Diencephalon (tissue), 1 donor: ENCODE measurements around the gene TMA7. TPM values are rescaled to one million over a fixed set of nuclear protein-coding genes. Genes with fewer than 3 reads are reported as not detected.

Experiments used
- total RNA-seq: library from RNA; depleted of rRNA; stranded (reverse); fragments of >200 nt; gene quantifications from one replicate; pipeline ENCODE4 v1.2.3, GENCODE V29; 2014

Gene TMA7
- total RNA-seq, result 114 TPM

DNA sequence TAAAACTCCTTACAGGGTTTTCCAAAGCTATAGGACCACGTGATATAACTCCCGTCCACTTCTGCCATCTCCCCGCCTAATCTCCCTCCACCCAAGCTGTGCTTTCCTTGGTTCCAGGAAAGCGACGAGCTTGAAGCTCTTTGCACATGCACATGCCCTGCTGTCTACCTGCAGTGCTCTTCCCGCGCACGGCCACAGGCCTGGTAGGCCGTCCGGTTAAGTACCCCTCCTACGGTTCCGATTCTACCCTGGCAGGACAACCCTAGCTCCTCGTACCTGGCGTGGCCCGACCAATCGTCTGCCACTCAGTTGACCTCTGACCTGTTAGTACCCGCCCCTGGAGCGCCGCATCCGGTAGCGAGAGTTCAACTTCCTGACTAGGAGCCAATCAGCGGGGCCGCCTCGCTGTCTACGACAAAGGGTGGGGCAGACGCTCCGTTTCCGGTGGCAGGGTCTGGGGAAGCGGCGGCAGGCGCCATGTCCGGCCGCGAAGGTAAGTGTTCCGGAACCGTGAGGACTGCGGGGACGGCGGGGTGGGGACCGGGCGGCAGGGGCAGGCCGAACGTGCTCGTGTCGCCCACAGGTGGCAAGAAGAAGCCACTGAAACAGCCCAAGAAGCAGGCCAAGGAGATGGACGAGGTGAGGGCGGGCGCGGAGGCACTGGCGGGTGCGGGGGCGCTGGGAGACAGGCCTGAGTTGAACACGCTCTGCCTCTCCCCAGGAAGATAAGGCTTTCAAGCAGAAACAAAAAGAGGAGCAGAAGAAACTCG lies at the start of gene TMA7, which contains the start of gene CCDC51:
TMA7 (plus strand) TSS at position 438 of the 770 bp plus-strand sequence; CDS start at position 478, 40 bp downstream.
CCDC51 (minus strand) TSS at position 300 of the 770 bp plus-strand sequence. CDS start 4,991 bp downstream, outside the sequence.

DNA sequence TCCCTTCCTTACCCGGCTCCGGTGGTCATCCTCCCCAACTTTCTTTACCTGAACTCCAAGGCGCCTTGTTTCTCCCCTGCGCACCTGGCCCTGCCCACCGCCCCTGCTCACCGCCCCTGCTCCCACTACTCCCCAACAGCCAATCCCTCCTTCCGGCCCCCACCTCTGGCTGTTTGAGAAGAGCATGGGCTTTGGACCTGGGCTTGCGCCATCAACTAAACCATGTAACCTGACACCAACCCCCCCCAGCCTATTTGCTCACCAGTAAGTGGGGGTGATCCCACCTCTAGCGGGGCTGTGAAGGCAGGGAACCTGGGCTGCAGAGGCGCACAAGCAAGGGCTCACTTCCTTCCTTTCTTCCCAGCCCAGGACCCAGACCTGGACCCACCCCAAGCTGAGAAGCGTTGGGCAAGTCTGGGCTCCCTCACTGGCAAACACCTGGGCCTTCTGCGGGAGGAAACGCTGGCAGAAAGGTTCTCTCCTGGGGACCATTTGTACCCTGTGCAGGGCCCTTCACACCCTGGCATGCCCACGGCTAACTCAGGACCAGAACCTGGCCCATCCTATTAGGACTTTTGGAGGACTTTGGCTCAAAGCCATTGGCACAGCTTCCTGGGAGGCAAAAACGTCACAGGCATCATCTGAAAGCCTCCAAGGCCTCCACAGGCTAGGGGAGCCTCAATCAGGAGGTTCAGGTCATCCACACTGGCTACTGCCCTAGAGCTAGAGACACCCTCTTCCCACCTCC lies 9.9 kb upstream of the TMA7 start, which contains the start of gene PLXNB1:
PLXNB1 (minus strand) TSS at position 127 of the 748 bp plus-strand sequence. CDS start 5,475 bp downstream, outside the sequence.

DNA sequence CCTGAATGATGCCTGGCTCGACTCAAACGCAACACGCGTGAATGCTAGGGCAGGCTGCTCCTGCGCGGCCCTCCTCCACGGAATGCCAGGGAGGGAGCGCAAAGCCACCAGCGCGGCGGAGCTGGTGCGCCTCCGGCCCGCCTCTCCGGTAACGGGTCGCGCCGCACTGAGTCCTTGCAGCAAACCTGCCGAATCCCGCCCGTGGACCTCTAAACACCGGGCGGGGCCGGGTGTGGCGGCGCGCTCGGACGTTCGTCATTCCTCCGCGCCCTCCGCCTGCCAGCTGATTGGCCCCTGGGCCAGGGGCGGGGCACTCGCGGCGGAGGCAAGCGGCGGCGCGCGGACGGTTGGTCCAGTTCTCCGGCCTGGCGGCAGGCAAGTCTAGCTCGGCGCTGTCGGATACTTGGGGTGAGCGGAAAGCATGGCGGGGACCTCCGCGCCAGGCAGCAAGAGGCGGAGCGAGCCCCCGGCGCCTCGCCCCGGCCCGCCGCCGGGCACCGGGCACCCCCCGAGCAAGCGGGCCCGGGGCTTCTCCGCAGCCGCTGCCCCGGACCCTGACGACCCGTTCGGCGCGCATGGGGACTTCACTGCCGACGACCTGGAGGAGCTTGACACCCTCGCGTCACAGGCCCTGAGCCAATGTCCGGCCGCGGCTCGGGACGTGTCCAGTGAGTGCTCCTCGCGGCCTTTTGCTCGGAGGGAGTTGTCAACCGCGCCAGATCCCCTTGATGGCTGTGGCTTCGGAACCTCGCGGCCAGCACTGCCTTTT lies 6.6 kb downstream of the TMA7 start, which contains the start of gene ATRIP:
ATRIP (plus strand) TSS at position 313 of the 769 bp plus-strand sequence; CDS start at position 422, 109 bp downstream.

Other genes starting within 250 kb of the TMA7 start
- gene CAMP, start 216.8 kb upstream of the TMA7 start, total RNA-seq, result not detected
- gene ZNF589, start 199.2 kb upstream of the TMA7 start, total RNA-seq, result 16.4 TPM
- gene NME6, start 138.9 kb upstream of the TMA7 start, total RNA-seq, result 24.0 TPM
- not detected for gene SPINK8, start 106.6 kb upstream of the TMA7 start, total RNA-seq
- gene FBXW12, start 68.0 kb upstream of the TMA7 start, total RNA-seq, result 1.8 TPM
- 89.0 TPM for gene PLXNB1, start 10.2 kb upstream of the TMA7 start, total RNA-seq
- 10.1 TPM for gene CCDC51, start 138 bp upstream of the TMA7 start, total RNA-seq
- gene ATRIP, start 6.5 kb downstream of the TMA7 start, total RNA-seq, result 7.6 TPM
- 56.1 TPM for gene SHISA5, start 63.9 kb downstream of the TMA7 start, total RNA-seq
- gene PFKFB4, start 116.5 kb downstream of the TMA7 start, total RNA-seq, result 20.8 TPM
- not detected for gene UCN2, start 123.5 kb downstream of the TMA7 start, total RNA-seq
- gene COL7A1, start 155.1 kb downstream of the TMA7 start, total RNA-seq, result 3.5 TPM
- 194 TPM for gene UQCRC1, start 169.4 kb downstream of the TMA7 start, total RNA-seq
- gene TMEM89, start 181.5 kb downstream of the TMA7 start, total RNA-seq, result not detected
- 7.6 TPM for gene SLC26A6, start 195.2 kb downstream of the TMA7 start, total RNA-seq
- gene CELSR3, start 222.6 kb downstream of the TMA7 start, total RNA-seq, result 30.4 TPM
- 9.2 TPM for gene NCKIPSD, start 245.7 kb downstream of the TMA7 start, total RNA-seq